HepG2 (cell line): ENCODE results near the gene TOB1. TPM values are rescaled to one million over a fixed set of nuclear protein-coding genes. Genes with fewer than 3 reads are reported as not detected.

Source experiments
- HOXA3 ChIP-seq: sonication (generic); formaldehyde crosslinking; IDR thresholded peaks from 2 replicates; pipeline ENCODE4 v1.5.0; 2020; ENCODE audit warnings: missing genetic modification reagents
- ISL2 ChIP-seq: sonication (generic); formaldehyde crosslinking; IDR thresholded peaks from 2 replicates; pipeline ENCODE4 v1.5.0; 2020; ENCODE audit warnings: missing genetic modification reagents
- MAF1 ChIP-seq: sonication (generic); formaldehyde crosslinking; IDR thresholded peaks from 2 replicates; pipeline ENCODE4 v1.5.0; 2020; ENCODE audit warnings: missing genetic modification reagents, borderline replicate concordance
- NCOA2 ChIP-seq: sonication (generic); formaldehyde crosslinking; IDR thresholded peaks from 2 replicates; pipeline ENCODE4 v1.8.0; 2022; ENCODE audit warnings: inconsistent platforms
- PHF8 ChIP-seq: sonication (generic); formaldehyde crosslinking; IDR thresholded peaks from 2 replicates; pipeline ENCODE4 v1.5.0; 2020; ENCODE audit warnings: missing genetic modification reagents
- SKI ChIP-seq: fragments of 450-650 bp; IDR thresholded peaks from one replicate; pipeline ENCODE4 v1.6.1; 2018; ENCODE audit warnings: mild to moderate bottlenecking; ENCODE audit not compliant: partially characterized antibody
- TBL1XR1 ChIP-seq: fragments of 150-350 bp; IDR thresholded peaks from 2 replicates; pipeline ENCODE4 v1.6.1; 2014; ENCODE audit warnings: borderline replicate concordance, low read length; ENCODE audit not compliant: partially characterized antibody
- ZMYM4 ChIP-seq: sonication (generic); formaldehyde crosslinking; IDR thresholded peaks from 2 replicates; pipeline ENCODE4 v1.8.1; 2023; ENCODE audit warnings: mild to moderate bottlenecking, missing genetic modification reagents
- ZNF101 ChIP-seq: sonication (generic); formaldehyde crosslinking; IDR thresholded peaks from 2 replicates; pipeline ENCODE4 v1.4.0; 2020; ENCODE audit warnings: mild to moderate bottlenecking, low read depth, missing genetic modification reagents, borderline replicate concordance
- ZNF124 ChIP-seq: sonication (generic); formaldehyde crosslinking; IDR thresholded peaks from 2 replicates; pipeline ENCODE4 v1.4.0; 2020; ENCODE audit warnings: missing genetic modification reagents
- ZNF644 ChIP-seq: IDR thresholded peaks from 2 replicates; pipeline ENCODE4 v1.6.1; 2016; ENCODE audit warnings: low read depth
- ZNF7 ChIP-seq: IDR thresholded peaks from 2 replicates; pipeline ENCODE4 v1.6.1; 2016; ENCODE audit warnings: missing biosample characterization, missing genetic modification reagents
- ZNF761 ChIP-seq: sonication (generic); formaldehyde crosslinking; conservative IDR thresholded peaks from 2 replicates; pipeline ENCODE4 v1.4.0; 2020; ENCODE audit warnings: mild to moderate bottlenecking, missing genetic modification reagents
- polyA plus RNA-seq, 8 experiments: library from polyadenylated mRNA; depleted of rRNA in 3 of 8; stranded (reverse) in 7 of 8; unstranded in 1 of 8; fragments of >200 nt; fragmentation: Illumina TruSeq in 4 of 8; extraction: Trizol in 4 of 8; gene quantifications; 2 replicates each; pipeline versions ENCODE4 v1.2.1 to v1.2.3, GENCODE V29; 2011 to 2016; ENCODE audit warnings: low read depth in 4 of 8, missing spikeins in 1 of 8, mixed read lengths in 1 of 8; ENCODE audit not compliant: insufficient read depth in 1 of 8
- total RNA-seq, 5 experiments: library from RNA; depleted of rRNA; stranded (reverse); fragments of >200 nt; fragmentation: Illumina TruSeq; extraction: Trizol; gene quantifications; 2 replicates each; pipeline ENCODE4 v1.2.3, GENCODE V29; 2016; ENCODE audit warnings: low read depth in 1 of 5
- TF ChIP-seq, protein P1 (sequence below): sonication (generic); formaldehyde crosslinking; IDR thresholded peaks from 2 replicates; pipeline ENCODE4 v1.5.0; 2020; ENCODE audit warnings: mild to moderate bottlenecking, missing genetic modification reagents, borderline replicate concordance
- TF ChIP-seq, protein P2 (sequence below): sonication (generic); formaldehyde crosslinking; IDR thresholded peaks from 2 replicates; pipeline ENCODE4 v1.4.0; 2020; ENCODE audit warnings: mild to moderate bottlenecking, missing genetic modification reagents, borderline replicate concordance
- TF ChIP-seq, protein P3 (sequence below): sonication (generic); formaldehyde crosslinking; IDR thresholded peaks from 2 replicates; pipeline ENCODE4 v1.5.1; 2020; ENCODE audit warnings: missing genetic modification reagents, mild to moderate bottlenecking, borderline replicate concordance
- TF ChIP-seq, protein P4 (sequence below): sonication (generic); formaldehyde crosslinking; IDR thresholded peaks from 2 replicates; pipeline ENCODE4 v1.9.0; 2021; ENCODE audit warnings: missing genetic modification reagents, mild to moderate bottlenecking, borderline replicate concordance
- TF ChIP-seq, protein P5 (sequence below): sonication (generic); formaldehyde crosslinking; IDR thresholded peaks from 2 replicates; pipeline ENCODE4 v1.5.0; 2020; ENCODE audit warnings: missing genetic modification reagents, mild to moderate bottlenecking, borderline replicate concordance

TOB1 gene
- total and polyA plus RNA-seq, 2 of the 13 experiments (the other 11 are each of a cell fraction or from before 2014, with no cell fraction given) = 21.9 to 57.7 TPM

DNA sequence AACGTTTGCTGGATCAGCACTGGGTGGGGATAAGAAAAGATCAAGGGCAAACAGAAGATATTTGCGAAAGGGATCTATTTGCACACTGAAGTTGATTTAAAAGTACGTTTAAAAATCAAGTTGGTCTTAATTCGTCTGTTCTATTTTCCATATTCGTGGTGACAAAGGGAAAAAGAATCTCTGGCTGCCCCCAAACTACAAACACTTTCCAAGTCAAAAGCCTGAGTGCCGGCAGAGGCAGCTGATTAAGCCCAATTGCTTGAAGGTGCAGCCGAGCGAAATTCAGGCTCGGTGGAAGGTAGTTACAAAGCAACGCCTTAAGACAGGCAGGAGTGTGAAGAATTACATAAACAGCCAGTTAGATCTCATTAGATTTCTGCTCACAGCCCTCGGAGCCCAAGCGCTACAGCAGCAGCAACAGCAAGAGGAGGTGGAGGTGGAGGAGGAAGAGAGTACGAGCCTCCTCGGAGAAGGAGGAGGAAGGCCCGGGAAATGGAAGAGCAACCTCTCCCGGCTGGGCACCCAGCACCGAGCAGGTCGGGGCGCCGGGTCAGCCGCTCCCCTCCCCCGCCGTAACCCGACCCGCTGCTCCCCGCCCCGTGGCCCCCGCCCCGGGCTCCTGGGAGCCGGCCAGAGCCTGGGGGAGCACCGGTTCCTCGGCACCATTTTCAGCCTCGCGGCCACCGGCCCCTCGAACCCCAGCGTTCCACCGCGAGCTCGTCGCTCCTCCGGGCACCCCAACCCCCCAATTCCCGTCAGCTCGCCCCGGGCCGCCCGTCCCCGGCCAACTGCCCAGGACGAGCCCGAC lies 890 bp downstream of the TOB1 start (continued):
- TF ChIP-seq, protein P1, sequence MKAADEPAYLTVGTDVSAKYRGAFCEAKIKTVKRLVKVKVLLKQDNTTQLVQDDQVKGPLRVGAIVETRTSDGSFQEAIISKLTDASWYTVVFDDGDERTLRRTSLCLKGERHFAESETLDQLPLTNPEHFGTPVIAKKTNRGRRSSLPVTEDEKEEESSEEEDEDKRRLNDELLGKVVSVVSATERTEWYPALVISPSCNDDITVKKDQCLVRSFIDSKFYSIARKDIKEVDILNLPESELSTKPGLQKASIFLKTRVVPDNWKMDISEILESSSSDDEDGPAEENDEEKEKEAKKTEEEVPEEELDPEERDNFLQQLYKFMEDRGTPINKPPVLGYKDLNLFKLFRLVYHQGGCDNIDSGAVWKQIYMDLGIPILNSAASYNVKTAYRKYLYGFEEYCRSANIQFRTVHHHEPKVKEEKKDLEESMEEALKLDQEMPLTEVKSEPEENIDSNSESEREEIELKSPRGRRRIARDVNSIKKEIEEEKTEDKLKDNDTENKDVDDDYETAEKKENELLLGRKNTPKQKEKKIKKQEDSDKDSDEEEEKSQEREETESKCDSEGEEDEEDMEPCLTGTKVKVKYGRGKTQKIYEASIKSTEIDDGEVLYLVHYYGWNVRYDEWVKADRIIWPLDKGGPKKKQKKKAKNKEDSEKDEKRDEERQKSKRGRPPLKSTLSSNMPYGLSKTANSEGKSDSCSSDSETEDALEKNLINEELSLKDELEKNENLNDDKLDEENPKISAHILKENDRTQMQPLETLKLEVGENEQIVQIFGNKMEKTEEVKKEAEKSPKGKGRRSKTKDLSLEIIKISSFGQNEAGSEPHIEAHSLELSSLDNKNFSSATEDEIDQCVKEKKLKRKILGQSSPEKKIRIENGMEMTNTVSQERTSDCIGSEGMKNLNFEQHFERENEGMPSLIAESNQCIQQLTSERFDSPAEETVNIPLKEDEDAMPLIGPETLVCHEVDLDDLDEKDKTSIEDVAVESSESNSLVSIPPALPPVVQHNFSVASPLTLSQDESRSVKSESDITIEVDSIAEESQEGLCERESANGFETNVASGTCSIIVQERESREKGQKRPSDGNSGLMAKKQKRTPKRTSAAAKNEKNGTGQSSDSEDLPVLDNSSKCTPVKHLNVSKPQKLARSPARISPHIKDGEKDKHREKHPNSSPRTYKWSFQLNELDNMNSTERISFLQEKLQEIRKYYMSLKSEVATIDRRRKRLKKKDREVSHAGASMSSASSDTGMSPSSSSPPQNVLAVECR (CRISPR knock-in tag) = 0 out of 2 replicates have a peak, but pooled peaks have one; percentile 37
- TF ChIP-seq, protein P2, sequence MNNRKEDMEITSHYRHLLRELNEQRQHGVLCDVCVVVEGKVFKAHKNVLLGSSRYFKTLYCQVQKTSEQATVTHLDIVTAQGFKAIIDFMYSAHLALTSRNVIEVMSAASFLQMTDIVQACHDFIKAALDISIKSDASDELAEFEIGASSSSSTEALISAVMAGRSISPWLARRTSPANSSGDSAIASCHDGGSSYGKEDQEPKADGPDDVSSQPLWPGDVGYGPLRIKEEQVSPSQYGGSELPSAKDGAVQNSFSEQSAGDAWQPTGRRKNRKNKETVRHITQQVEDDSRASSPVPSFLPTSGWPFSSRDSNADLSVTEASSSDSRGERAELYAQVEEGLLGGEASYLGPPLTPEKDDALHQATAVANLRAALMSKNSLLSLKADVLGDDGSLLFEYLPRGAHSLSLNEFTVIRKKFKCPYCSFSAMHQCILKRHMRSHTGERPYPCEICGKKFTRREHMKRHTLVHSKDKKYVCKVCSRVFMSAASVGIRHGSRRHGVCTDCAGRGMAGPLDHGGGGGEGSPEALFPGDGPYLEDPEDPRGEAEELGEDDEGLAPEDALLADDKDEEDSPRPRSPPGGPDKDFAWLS (CRISPR knock-in tag) = no peak
- TF ChIP-seq, protein P3, sequence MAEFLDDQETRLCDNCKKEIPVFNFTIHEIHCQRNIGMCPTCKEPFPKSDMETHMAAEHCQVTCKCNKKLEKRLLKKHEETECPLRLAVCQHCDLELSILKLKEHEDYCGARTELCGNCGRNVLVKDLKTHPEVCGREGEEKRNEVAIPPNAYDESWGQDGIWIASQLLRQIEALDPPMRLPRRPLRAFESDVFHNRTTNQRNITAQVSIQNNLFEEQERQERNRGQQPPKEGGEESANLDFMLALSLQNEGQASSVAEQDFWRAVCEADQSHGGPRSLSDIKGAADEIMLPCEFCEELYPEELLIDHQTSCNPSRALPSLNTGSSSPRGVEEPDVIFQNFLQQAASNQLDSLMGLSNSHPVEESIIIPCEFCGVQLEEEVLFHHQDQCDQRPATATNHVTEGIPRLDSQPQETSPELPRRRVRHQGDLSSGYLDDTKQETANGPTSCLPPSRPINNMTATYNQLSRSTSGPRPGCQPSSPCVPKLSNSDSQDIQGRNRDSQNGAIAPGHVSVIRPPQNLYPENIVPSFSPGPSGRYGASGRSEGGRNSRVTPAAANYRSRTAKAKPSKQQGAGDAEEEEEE (CRISPR knock-in tag) = no peak
- TF ChIP-seq, protein P4, sequence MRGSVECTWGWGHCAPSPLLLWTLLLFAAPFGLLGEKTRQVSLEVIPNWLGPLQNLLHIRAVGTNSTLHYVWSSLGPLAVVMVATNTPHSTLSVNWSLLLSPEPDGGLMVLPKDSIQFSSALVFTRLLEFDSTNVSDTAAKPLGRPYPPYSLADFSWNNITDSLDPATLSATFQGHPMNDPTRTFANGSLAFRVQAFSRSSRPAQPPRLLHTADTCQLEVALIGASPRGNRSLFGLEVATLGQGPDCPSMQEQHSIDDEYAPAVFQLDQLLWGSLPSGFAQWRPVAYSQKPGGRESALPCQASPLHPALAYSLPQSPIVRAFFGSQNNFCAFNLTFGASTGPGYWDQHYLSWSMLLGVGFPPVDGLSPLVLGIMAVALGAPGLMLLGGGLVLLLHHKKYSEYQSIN (CRISPR knock-in tag) = no peak
- TF ChIP-seq, protein P5, sequence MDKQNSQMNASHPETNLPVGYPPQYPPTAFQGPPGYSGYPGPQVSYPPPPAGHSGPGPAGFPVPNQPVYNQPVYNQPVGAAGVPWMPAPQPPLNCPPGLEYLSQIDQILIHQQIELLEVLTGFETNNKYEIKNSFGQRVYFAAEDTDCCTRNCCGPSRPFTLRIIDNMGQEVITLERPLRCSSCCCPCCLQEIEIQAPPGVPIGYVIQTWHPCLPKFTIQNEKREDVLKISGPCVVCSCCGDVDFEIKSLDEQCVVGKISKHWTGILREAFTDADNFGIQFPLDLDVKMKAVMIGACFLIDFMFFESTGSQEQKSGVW (CRISPR knock-in tag) = no peak
- no peak for TF ChIP-seq ZNF644
- TF ChIP-seq ISL2 (CRISPR knock-in tag) = peak; percentile 56; the same call in 1 of the 2 replicates
- TF ChIP-seq ZMYM4 = no peak
- peak; percentile 24; the same call in 1 of the 2 replicates for TF ChIP-seq NCOA2 (CRISPR knock-in tag)
- TF ChIP-seq SKI = no peak
- TF ChIP-seq ZNF761 (CRISPR knock-in tag) = no peak
- TF ChIP-seq TBL1XR1 = no peak
- TF ChIP-seq PHF8 (CRISPR knock-in tag) = peak; percentile 40
- TF ChIP-seq HOXA3 (CRISPR knock-in tag) = no peak; the same call in 1 of the 2 replicates
- TF ChIP-seq ZNF7 = no peak
- 0 out of 2 replicates have a peak, but pooled peaks have one; percentile 50 for TF ChIP-seq MAF1 (CRISPR knock-in tag)
- no peak for TF ChIP-seq ZNF101 (CRISPR knock-in tag)
- TF ChIP-seq ZNF124 (CRISPR knock-in tag) = 0 out of 2 replicates have a peak, but pooled peaks have one; percentile 70
